H54 (cell line): ENCODE results near the gene BPNT1.
"Not testable (repeated sequence)": the region's sequence is repeated elsewhere in the genome, so short reads cannot be mapped to it uniquely, and the experiment has no call there.

Experiments used
- DNase-seq: peaks from one replicate; pipeline ENCODE4 v3.0.0; 2011; ENCODE audit warnings: low spot score, mixed read lengths; ENCODE audit not compliant: insufficient read length
- FAIRE-seq: peaks from 3 replicates; lab custom pipeline; 2011; peaks lifted over from hg19 to GRCh38; lab: Jason Lieb, UNC
- POLR2A ChIP-seq: IDR thresholded peaks from 2 replicates; pipeline ENCODE4 v1.6.1; 2011; ENCODE audit warnings: low read depth, mild to moderate bottlenecking, low read length

BPNT1 gene

DNA sequence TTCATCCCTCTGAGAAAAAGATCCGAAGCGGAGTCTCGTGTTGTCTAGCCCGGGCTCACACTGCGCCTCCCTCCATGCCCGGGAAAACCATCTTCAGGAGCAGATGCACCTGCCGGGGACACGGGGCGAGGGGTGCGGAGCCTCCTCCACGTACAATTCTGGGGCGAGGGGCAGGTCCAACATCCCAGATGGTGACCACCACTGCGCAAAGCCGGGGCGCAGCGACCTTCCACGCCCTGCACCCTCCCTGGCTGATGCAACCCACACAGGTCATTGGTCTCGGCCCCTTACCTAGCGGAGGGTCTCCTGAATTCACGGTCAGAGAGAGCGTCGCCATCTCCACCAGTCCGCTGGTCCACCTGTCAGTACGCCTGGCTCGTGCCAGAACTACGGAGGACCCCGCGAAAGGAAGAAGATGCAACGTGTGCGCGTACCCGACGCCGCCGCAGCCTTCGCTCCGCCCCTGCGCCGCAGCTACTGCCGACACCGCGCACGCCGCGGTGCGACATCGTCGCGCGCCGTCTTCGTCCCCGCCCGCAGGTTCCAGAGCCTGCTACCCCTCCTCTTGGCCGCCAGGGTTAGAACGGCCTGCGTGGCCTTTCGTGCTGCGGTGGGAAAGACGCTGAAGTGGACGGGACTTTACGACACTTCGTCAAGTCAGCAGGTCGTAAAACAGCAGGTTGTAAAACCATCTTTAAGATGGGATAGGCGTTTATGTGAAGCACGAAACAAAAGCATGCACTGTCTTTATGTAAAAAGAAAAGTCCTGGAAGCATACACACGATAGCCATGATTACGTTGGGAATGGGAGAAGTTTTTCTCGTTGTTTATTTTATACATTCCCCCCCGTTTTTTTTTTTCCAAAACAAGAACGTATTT is 43.3 kb downstream of the BPNT1 start, which contains the start of gene EPRS1:
EPRS1 (minus strand) TSS at position 454 of the 879 bp plus-strand sequence; CDS start at position 337, 117 bp downstream.
- TF ChIP-seq POLR2A: peak; percentile 91
- peak; percentile 92 for DNase-seq
- FAIRE-seq: peak; percentile 94

GRCh38 chr1:220045356-220046051 is 44.1 kb downstream of the BPNT1 start:
- DNase-seq (no peak), FAIRE-seq (no peak)
- no peak for TF ChIP-seq POLR2A

DNA sequence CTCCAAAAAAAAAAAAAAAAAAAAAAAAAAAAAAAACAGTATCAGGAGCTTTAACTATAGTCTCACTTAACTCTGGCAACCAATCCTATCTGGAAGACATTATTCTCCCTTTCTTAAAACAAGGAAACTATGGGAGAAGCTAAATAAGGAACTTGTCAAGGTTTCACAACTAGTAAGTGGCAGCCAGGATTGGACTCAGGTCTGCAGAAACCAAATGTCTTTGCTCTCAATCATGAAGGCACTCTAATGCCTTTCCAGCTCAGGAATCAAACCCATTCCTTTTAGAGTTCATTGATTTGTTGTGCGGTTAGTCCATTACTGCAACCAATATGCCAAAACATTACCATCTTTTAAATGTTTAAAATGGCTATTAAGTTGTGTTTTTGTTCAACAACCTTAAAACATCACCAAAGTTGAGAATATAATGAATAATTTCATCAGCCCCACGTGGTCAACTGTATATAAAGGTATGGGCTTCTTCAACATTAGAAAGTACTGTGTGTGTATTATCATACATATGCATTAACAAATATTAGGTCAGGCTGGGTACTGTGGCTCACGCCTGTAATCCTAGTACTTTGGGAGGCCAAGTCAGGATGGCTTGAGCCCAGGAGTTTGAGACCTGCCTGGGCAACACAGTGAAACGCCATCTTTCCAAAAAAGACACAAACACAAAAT is 44.8 kb downstream of the BPNT1 start:
- no peak for FAIRE-seq
- DNase-seq: no peak
- TF ChIP-seq POLR2A: no peak

GRCh38 chr1:220043646-220044045 is 45.9 kb downstream of the BPNT1 start:
- no peak for FAIRE-seq
- TF ChIP-seq POLR2A: no peak

DNA sequence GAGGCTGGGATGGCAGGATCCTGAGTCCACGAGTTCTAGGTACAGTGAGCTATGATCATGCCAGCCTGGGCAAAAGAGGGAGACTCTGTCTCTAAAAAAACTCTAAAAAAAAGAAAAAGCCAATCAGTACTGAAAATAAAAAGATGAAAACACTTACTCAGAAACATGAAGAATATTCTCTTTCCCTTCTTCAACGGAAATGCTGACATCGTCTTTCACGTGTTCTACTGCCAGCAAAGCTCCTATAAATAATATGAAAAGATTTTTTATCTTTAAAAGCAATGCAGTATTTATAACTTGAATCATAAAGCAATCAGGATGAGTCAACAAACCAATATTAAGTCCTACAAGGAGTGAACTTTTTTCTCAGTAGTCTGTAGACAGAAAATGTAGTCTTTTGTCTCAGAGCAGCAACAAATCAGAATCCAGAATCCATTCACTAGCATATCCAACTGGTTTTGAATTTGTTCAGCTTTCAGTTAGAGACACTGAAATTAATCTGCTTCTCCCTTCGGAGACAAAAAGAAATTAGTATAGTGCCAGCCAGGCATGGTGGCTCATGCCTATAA is 49.5 kb downstream of the BPNT1 start:
- DNase-seq: no peak
- no peak for TF ChIP-seq POLR2A
- FAIRE-seq: no peak

More at GRCh38 chr1:220043646-220044045, 45.9 kb downstream of the BPNT1 start:
- DNase-seq: no peak

- DNase-seq (no peak), FAIRE-seq (no peak)
- TF ChIP-seq POLR2A: no peak
These were observed 50.9 kb downstream of the BPNT1 start for GRCh38 chr1:220038640-220039039.

GRCh38 chr1:220037810-220038209 is 51.8 kb downstream of the BPNT1 start:
- not testable (repeated sequence) for FAIRE-seq, DNase-seq

DNA sequence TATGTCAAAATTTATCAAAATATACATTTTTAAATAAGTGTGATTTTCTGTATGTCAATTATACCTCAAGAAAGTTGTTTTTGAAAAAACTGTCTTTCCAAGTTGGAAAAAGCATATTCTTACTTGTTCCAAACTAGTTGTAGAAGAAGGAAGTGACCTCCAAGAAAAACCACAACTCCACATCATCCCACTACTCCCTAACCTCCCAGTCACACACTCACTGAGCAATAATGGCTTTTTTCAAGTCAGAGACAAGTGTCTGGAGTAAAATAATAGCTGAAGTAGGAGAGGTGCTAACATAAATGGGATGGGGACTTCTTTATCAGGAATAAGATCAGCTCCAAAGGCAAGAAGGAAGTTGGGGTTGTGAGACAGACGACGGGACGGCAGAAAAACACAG is 56.7 kb downstream of the BPNT1 start:
- FAIRE-seq (no peak), DNase-seq (no peak)
- TF ChIP-seq POLR2A: no peak

DNA sequence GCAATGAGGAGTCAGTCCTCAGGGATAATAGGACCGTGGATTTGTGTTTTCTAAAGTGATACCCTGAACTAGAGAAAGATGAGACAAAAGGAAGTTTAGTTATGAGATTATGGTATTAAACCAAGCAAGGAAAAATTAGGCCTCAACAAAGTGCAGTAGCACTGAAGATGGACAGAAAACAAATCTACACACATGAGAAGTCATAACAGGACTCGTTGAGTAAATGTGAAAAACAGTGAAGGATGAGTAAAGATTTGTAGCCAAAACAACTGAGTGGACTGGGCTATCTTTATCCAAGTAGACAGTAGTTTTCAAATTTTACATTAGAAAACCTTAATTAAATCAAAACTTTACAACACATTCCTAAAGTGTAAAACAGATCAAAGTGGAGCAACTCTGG is 58.3 kb downstream of the BPNT1 start:
- no peak for TF ChIP-seq POLR2A
- FAIRE-seq: peak; percentile 48

GRCh38 chr1:220028346-220028895 is 61.2 kb downstream of the BPNT1 start:
- DNase-seq (no peak), FAIRE-seq (no peak)
- no peak for TF ChIP-seq POLR2A

More for the DNA sequence above, 58.3 kb downstream of the BPNT1 start:
- DNase-seq: no peak

GRCh38 chr1:220019071-220019470 is 70.5 kb downstream of the BPNT1 start:
- FAIRE-seq: no peak
- no peak for TF ChIP-seq POLR2A

GRCh38 chr1:220013497-220013896 is 76.1 kb downstream of the BPNT1 start:
- peak; percentile 62 for FAIRE-seq
- no peak for DNase-seq
- TF ChIP-seq POLR2A: no peak

More at GRCh38 chr1:220019071-220019470, 70.5 kb downstream of the BPNT1 start:
- DNase-seq: no peak

- TF ChIP-seq POLR2A: no peak
- no peak for FAIRE-seq
- DNase-seq: no peak
These were observed 77.3 kb downstream of the BPNT1 start for GRCh38 chr1:220012259-220012658.

GRCh38 chr1:220011620-220012019 is 78.0 kb downstream of the BPNT1 start:
- FAIRE-seq: no peak
- DNase-seq: no peak
- TF ChIP-seq POLR2A: no peak
